Mesothelial cell of epicardium (in vitro differentiated cells): ENCODE data around the gene C1QTNF12. TPM values are rescaled to one million over a fixed set of nuclear protein-coding genes. Genes with fewer than 3 reads are reported as not detected.
A peak's percentile ranks its signal among the peaks of the same experiment; 100 is the strongest.

Experiments
- DNase-seq, 2 experiments: peaks; one replicate each; pipeline ENCODE4 v3.0.0; 2021; ENCODE audit warnings: low spot score in 2 of 2; ENCODE audit not compliant: unreplicated experiment in 2 of 2
- H3K27ac Mint-ChIP-seq: 2 replicates; pipeline ENCODE4 v1.8.0; 2021; ENCODE audit warnings: mixed read lengths
- H3K27me3 Mint-ChIP-seq: 2 replicates; pipeline ENCODE4 v1.8.0; 2021; ENCODE audit warnings: low read depth, mixed read lengths
- H3K36me3 Mint-ChIP-seq: 2 replicates; pipeline ENCODE4 v1.8.0; 2021; ENCODE audit warnings: mixed read lengths
- H3K4me1 Mint-ChIP-seq: 2 replicates; pipeline ENCODE4 v1.8.0; 2021; ENCODE audit warnings: mixed read lengths
- H3K4me3 Mint-ChIP-seq: 2 replicates; pipeline ENCODE4 v1.8.0; 2021; ENCODE audit warnings: mild to moderate bottlenecking, moderate library complexity, mixed read lengths
- H3K9me3 Mint-ChIP-seq: 2 replicates; pipeline ENCODE4 v1.8.0; 2021; ENCODE audit warnings: mixed read lengths
- CTCF ChIP-seq: fragments of 200-600 bp; sonication (generic); IDR thresholded peaks from one replicate; pipeline ENCODE4 v1.5.0; 2021; ENCODE audit warnings: antibody characterized with exemption; ENCODE audit not compliant: unreplicated experiment
- total RNA-seq: library from RNA; stranded (reverse); gene quantifications from 3 replicates; pipeline ENCODE4 v1.2.1, GENCODE V29; 2021

Gene C1QTNF12
- total RNA-seq, 1 donor from 2014 or later, result 10.2 TPM

GRCh38 chr1:1272341-1273208 is 26.1 kb upstream of the C1QTNF12 start:
- H3K4me1 Mint-ChIP-seq, result peaks cover 33% of the 10 kb centered on the region
- H3K9me3 Mint-ChIP-seq, result no peaks in the 10 kb centered on the region
- DNase-seq, result no peak
- TF ChIP-seq CTCF, result no peak
- H3K27me3 Mint-ChIP-seq, result no peaks in the 10 kb centered on the region
- H3K36me3 Mint-ChIP-seq, result peaks cover 1% of the 10 kb centered on the region
- H3K4me3 Mint-ChIP-seq, result peak overlapping the region; percentile 84
- H3K27ac Mint-ChIP-seq, result peak overlapping the region; percentile 87

GRCh38 chr1:1270813-1271212 is 24.3 kb upstream of the C1QTNF12 start:
- Mint-ChIP-seq H3K27me3 (no peaks in the 10 kb centered on the region), H3K36me3 (peaks cover 8% of the 10 kb centered on the region), H3K27ac (peak overlapping the region; percentile 59), H3K9me3 (no peaks in the 10 kb centered on the region), H3K4me3 (peak overlapping the region; percentile 65), H3K4me1 (peaks cover 33% of the 10 kb centered on the region)
- TF ChIP-seq CTCF, result no peak
- DNase-seq, result no peak

GRCh38 chr1:1268284-1268682 is 21.8 kb upstream of the C1QTNF12 start:
- peaks cover 10% of the 10 kb centered on the region for H3K36me3 Mint-ChIP-seq
- TF ChIP-seq CTCF, result no peak
- H3K4me3 Mint-ChIP-seq, result no peak overlapping the region
- H3K27ac Mint-ChIP-seq, result no peak overlapping the region
- H3K9me3 Mint-ChIP-seq, result no peaks in the 10 kb centered on the region
- no peaks in the 10 kb centered on the region for H3K27me3 Mint-ChIP-seq
- peaks cover 28% of the 10 kb centered on the region for H3K4me1 Mint-ChIP-seq
- no peak for DNase-seq

GRCh38 chr1:1267488-1268283 is 21.2 kb upstream of the C1QTNF12 start:
- TF ChIP-seq CTCF, result no peak
- H3K36me3 Mint-ChIP-seq, result peaks cover 14% of the 10 kb centered on the region
- H3K27ac Mint-ChIP-seq, result no peak overlapping the region
- no peak overlapping the region for H3K4me3 Mint-ChIP-seq
- no peak for DNase-seq
- H3K4me1 Mint-ChIP-seq, result peaks cover 23% of the 10 kb centered on the region
- no peaks in the 10 kb centered on the region for H3K27me3 Mint-ChIP-seq
- H3K9me3 Mint-ChIP-seq, result no peaks in the 10 kb centered on the region

- H3K9me3 Mint-ChIP-seq, result no peaks in the 10 kb centered on the region
- H3K4me3 Mint-ChIP-seq, result no peak overlapping the region
- no peaks in the 10 kb centered on the region for H3K27me3 Mint-ChIP-seq
- no peak overlapping the region for H3K27ac Mint-ChIP-seq
- DNase-seq, result no peak
- no peaks in the 10 kb centered on the region for H3K4me1 Mint-ChIP-seq
- H3K36me3 Mint-ChIP-seq, result peaks cover 27% of the 10 kb centered on the region
- no peak for TF ChIP-seq CTCF
Observed at GRCh38 chr1:1264868-1265272, 18.3 kb upstream of the C1QTNF12 start.
